ENCODE results near the gene PRDM10.

DNA sequence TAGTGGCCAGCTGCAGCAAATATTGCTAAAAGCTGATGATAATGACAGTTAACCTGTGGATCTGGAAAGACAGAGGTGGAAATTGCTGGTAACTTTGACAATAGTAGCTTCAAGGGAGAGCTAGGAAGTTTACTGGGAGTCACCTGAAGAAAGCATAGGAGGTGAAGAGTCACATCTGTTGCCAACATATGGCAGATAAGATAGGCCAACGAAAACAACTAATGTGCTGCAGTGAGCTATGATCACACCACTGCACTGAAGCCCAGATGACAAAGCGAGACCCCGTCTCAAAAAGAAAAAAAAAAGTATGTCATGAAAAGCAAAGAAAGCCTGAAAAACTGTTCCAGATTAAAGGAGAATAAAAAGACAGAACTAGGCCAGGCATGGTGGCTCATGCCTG is 4.3 kb upstream of the PRDM10 start:
- TF ChIP-seq, protein P1, sequence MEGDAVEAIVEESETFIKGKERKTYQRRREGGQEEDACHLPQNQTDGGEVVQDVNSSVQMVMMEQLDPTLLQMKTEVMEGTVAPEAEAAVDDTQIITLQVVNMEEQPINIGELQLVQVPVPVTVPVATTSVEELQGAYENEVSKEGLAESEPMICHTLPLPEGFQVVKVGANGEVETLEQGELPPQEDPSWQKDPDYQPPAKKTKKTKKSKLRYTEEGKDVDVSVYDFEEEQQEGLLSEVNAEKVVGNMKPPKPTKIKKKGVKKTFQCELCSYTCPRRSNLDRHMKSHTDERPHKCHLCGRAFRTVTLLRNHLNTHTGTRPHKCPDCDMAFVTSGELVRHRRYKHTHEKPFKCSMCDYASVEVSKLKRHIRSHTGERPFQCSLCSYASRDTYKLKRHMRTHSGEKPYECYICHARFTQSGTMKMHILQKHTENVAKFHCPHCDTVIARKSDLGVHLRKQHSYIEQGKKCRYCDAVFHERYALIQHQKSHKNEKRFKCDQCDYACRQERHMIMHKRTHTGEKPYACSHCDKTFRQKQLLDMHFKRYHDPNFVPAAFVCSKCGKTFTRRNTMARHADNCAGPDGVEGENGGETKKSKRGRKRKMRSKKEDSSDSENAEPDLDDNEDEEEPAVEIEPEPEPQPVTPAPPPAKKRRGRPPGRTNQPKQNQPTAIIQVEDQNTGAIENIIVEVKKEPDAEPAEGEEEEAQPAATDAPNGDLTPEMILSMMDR (conservative IDR thresholded peaks at IDR 0.05; ENCODE audit: low read depth, low read length), result no peak
- no peak for TF ChIP-seq EZH2 (IDR thresholded peaks at IDR 0.05; ENCODE audit: borderline replicate concordance, low read depth, low read length, poor library complexity, severe bottlenecking)

Measured in A673 (cell line).